Transverse colon (tissue), 4 donors: ENCODE measurements around the gene BRMS1. TPM values are rescaled to one million over a fixed set of nuclear protein-coding genes. Genes with fewer than 3 reads are reported as not detected.
"Not testable (repeated sequence)": the region's sequence is repeated elsewhere in the genome, so short reads cannot be mapped to it uniquely, and the experiment has no call there.

Source experiments
- DNase-seq: peaks from one replicate; pipeline ENCODE4 v3.0.0-alpha.2; 2019
- H3K27ac ChIP-seq, 4 donors: fragments of 200-600 bp; sonication (generic); 2 replicates each; pipeline ENCODE4 v1.5.1; 2016 to 2018; ENCODE audit warnings: inconsistent platforms in 4 of 4
- H3K27me3 ChIP-seq: fragments of 200-600 bp; sonication (generic); 2 replicates; pipeline ENCODE4 v1.5.1; 2017; ENCODE audit warnings: inconsistent platforms
- H3K36me3 ChIP-seq, 4 donors: fragments of 200-600 bp; sonication (generic); 2 replicates each; pipeline ENCODE4 v1.5.1; 2017 to 2019; ENCODE audit warnings: inconsistent platforms in 4 of 4
- H3K4me1 ChIP-seq, 4 donors: fragments of 200-600 bp; sonication (generic); 2 replicates each; pipeline ENCODE4 v1.5.1; 2017 to 2020; ENCODE audit warnings: inconsistent platforms in 4 of 4
- H3K4me3 ChIP-seq, 4 donors: fragments of 200-600 bp; sonication (generic); 1 replicate in 1 of 4; 2 replicates in 3 of 4; pipeline versions ENCODE4 v1.5.1 to v1.6.1; 2017 to 2019; ENCODE audit warnings: inconsistent platforms in 4 of 4
- H3K9me3 ChIP-seq, 2 donors: fragments of 200-600 bp; sonication (generic); 2 replicates each; pipeline ENCODE4 v1.5.1; 2017 to 2019; ENCODE audit warnings: inconsistent platforms in 2 of 2
- EP300 ChIP-seq: sonication (generic); formaldehyde crosslinking; IDR thresholded peaks from one replicate; pipeline ENCODE4 v1.6.1; 2017; ENCODE audit warnings: antibody characterized with exemption, low read depth
- POLR2A ChIP-seq: fragments of 450-650 bp; IDR thresholded peaks from one replicate; pipeline ENCODE4 v1.6.1; 2016; ENCODE audit warnings: antibody characterized with exemption, mild to moderate bottlenecking, moderate library complexity
- POLR2AphosphoS5 ChIP-seq, 3 donors: sonication (generic); formaldehyde crosslinking; IDR thresholded peaks; one replicate each; pipeline ENCODE4 v1.6.1; 2016; ENCODE audit warnings: antibody characterized with exemption in 3 of 3
- WGBS, 2 donors: methylation state at CpG; one replicate each; pipeline ENCODE4 v1.1.5; 2018; ENCODE audit warnings: low coverage in 1 of 2; 5-methylcytosine and 5-hydroxymethylcytosine counted together
- in situ Hi-C, 4 donors: fragments of 200-750 bp; cut with MboI; loops; one replicate each; pipeline versions ENCODE4 v1.15.0 to v1.15.1; 2017; ENCODE audit warnings: low sequenced_read_pairs in 3 of 4, low pct_ligation_motif_present in 1 of 4, low pct_unique_long_range_greater_than_20kb in 1 of 4
- intact Hi-C: fragments of 100-400 bp; cut with DNase I; formaldehyde crosslinking; loops from one replicate; pipeline ENCODE4 v1.15.1; 2023; ENCODE audit warnings: low total_unique reads
- total RNA-seq, 4 donors: library from RNA; depleted of rRNA; stranded (reverse); fragments of >200 nt; gene quantifications; one replicate each; pipeline ENCODE4 v1.1.0, GENCODE V29; 2016
- TF ChIP-seq, protein P1 (sequence below), 5 experiments: fragments of 200-600 bp in 3 of 5; fragments of 450-650 bp in 2 of 5; sonication (generic) in 3 of 5; IDR thresholded peaks; 1 replicate in 2 of 5; 2 replicates in 3 of 5; pipeline ENCODE4 v1.5.1; 2016 to 2017; ENCODE audit warnings: antibody characterized with exemption in 5 of 5, inconsistent platforms in 3 of 5, mild to moderate bottlenecking in 2 of 5, moderate library complexity in 1 of 5

Gene BRMS1
- total RNA-seq, 4 donors from 2014 or later = 34.0 to 178 (median 63.1) TPM

DNA sequence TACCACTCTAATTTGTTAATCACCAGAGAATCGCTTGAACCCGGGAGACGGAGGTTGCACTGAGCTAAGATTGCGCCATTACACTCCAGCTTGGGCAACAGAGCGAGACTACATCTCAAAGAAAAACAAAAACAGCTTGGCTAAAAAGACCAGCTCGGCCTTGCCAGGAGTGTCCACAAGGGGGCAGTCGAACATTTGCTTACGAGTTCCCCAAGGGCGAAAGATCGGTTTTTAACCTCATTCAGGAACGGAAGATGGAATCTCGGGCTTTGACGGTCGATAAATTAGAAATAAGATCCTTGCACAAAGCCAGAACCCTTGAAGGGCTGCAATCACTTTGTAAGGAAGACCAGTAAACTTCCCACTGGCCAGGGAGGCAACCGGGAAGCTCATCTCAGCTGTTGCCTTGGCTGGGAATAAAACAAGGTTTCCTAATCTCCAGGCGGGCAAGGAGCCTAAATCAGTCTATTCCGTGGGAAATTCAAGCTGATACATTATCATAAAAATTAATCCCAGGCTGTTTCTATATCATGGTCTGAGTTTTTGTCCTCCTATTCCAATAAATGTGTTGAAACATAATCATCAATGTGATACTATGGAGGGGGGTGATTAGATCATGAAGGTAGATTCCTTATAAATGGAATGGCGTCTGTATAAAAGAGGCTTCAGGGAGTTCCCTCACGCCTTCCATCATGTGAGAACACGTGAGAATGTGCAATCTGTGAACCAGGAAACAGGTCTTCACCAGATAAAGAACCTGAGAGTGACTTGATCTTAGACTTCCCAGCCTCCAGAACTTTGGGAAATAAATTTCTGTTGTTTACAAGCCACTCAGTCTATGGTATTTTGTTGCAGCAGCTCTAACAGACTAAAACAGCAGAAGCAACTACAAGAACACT, 41.5 kb upstream of the BRMS1 start:
- intact Hi-C loops (no loop called here), in situ Hi-C loops (loop anchor here in 1 of 4 donors (10.0 kb wide), 1 partner anchor 82 kb away; no protein-coding TSS in a partner anchor)
- Histone ChIP-seq H3K27ac (no peak overlapping the region), H3K9me3 (no peaks in the 10 kb centered on the region), H3K4me1 (peaks cover 0 to 12% (median 0%) of the 10 kb centered on the region in 4 donors), H3K4me3 (peak overlapping the region in 2 of 4 donors; percentile 9 to 34), H3K27me3 (peaks cover 14% of the 10 kb centered on the region), H3K36me3 (no peaks in the 10 kb centered on the region)
- peak; percentile 88 for DNase-seq
- TF ChIP-seq EP300 = no peak
- no peak for TF ChIP-seq POLR2A
- TF ChIP-seq, protein P1, sequence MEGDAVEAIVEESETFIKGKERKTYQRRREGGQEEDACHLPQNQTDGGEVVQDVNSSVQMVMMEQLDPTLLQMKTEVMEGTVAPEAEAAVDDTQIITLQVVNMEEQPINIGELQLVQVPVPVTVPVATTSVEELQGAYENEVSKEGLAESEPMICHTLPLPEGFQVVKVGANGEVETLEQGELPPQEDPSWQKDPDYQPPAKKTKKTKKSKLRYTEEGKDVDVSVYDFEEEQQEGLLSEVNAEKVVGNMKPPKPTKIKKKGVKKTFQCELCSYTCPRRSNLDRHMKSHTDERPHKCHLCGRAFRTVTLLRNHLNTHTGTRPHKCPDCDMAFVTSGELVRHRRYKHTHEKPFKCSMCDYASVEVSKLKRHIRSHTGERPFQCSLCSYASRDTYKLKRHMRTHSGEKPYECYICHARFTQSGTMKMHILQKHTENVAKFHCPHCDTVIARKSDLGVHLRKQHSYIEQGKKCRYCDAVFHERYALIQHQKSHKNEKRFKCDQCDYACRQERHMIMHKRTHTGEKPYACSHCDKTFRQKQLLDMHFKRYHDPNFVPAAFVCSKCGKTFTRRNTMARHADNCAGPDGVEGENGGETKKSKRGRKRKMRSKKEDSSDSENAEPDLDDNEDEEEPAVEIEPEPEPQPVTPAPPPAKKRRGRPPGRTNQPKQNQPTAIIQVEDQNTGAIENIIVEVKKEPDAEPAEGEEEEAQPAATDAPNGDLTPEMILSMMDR (IDR thresholded peaks at IDR 0.05) = peak; percentile 84 to 97 (median 95)
- no peak for TF ChIP-seq POLR2AphosphoS5 (IDR thresholded peaks at IDR 0.05)
- WGBS, 2 donors = 7 to 24% methylated on average over 5 to 20 of the region's 20 CpGs

DNA sequence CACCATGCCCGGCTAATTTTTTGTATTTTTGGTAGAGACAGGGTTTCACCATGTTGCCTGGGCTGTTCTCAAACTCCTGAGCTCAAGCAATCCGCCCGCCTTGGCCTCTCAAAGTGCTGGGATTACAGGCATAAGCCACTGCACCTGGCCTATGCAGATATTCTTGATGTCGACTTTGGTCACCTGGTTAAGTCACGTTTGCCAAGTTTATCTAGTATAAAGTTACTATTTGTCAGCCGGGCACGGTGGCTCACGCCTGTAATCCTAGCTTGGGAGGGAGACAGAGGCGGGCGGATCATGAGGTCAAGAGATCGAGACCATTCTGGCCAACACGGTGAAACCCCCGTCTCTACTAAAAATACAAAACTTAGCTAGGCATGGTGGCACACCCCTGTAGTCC, 39.4 kb upstream of the BRMS1 start:
- H3K9me3 ChIP-seq, H3K27me3 ChIP-seq, intact Hi-C loops, H3K4me3 ChIP-seq, DNase-seq, H3K36me3 ChIP-seq, H3K27ac ChIP-seq: not testable (repeated sequence)
- 59 to 67% methylated on average over 5 to 13 of the region's 13 CpGs for WGBS, 2 donors
- peaks cover 0 to 12% (median 0%) of the 10 kb centered on the region in 4 donors for H3K4me1 ChIP-seq
- in situ Hi-C loops = loop anchor here in 1 of 4 donors (10.0 kb wide), 1 partner anchor 80 kb away; no protein-coding TSS in a partner anchor

DNA sequence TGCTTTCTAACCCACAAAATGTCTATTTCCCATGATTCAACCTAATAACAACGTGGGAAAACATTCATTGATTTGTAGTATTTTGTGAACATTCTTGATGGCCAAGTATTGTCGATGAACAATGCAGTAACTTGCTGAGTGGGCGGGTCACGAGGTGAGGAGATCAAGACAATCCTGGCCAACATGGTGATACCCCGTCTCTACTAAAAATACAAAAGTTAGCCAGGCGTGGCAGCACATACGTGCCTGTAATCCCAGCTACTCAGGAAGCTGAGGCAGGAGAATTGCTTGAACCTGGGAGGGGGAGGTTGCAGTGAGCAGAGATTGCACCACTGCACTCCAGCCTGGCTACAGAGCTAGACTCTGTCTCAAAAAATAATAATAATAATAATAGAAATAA, 35.4 kb upstream of the BRMS1 start:
- H3K36me3 ChIP-seq, H3K9me3 ChIP-seq, DNase-seq, H3K4me1 ChIP-seq, H3K27ac ChIP-seq, intact Hi-C loops, H3K4me3 ChIP-seq: not testable (repeated sequence)
- peaks cover 19% of the 10 kb centered on the region for H3K27me3 ChIP-seq
- in situ Hi-C loops = loop anchor here in 1 of 4 donors (10.0 kb wide), 1 partner anchor 75 kb away; no protein-coding TSS in a partner anchor
- 20 to 22% methylated on average over 1 to 7 of the region's 7 CpGs for WGBS, 2 donors

DNA sequence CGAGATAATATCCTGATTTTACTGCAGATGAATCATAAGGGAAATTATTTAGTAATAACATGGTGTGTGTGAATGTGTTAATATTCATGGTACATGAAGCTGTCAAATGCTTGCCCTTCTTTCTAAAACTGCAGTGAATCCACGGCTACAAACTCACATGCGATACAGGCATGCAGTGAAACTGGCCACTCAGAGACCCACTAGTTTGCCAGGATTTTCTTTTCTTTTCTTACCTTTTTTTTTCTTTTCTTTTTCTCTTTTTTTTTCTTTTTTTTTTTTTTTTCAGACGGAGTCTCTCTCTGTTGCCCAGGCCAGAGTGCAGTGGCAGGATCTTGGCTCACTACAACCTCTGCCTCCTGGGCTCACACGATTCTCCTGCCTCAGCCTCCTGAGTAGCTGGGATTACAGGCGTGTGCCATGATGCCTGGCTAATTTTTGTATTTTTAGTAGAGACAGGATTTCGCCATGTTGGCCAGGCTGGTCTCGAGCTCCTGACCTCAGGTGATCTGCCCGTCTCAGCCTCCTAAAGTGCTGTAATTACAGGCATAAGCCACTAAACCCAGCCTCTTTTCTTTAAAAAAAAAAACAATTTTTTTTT, 28.9 kb upstream of the BRMS1 start:
- H3K9me3 ChIP-seq, H3K4me3 ChIP-seq, DNase-seq, H3K36me3 ChIP-seq, H3K27ac ChIP-seq, intact Hi-C loops, in situ Hi-C loops: not testable (repeated sequence)
- peaks cover 0 to 28% (median 17%) of the 10 kb centered on the region in 4 donors for H3K4me1 ChIP-seq
- peaks cover 41% of the 10 kb centered on the region for H3K27me3 ChIP-seq
- 76 to 79% methylated on average over 3 to 9 of the region's 9 CpGs for WGBS, 2 donors

DNA sequence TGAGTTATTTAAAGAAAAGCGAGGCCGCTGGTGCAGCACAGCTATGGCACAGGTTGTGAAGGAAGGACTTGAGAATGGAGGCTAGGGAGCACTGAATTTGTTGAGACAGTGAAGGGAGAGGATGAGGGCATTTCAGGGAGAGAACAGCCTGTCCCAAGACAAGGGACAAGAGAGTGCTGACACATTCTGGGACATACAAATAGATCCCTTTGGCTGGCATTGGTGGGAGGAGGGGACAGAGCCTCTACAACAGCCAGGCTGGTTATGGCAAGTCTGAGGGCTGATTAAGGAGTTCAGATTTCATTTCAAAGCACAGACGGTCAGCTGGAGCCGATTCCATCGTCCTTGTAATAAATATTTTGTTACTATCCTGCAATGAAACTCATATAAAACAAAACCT, 28.4 kb upstream of the BRMS1 start:
- peaks cover 41% of the 10 kb centered on the region for H3K27me3 ChIP-seq
- no peak overlapping the region for H3K4me3 ChIP-seq
- no peaks in the 10 kb centered on the region for H3K9me3 ChIP-seq
- H3K36me3 ChIP-seq = no peaks in the 10 kb centered on the region
- no peak overlapping the region for H3K27ac ChIP-seq
- DNase-seq = no peak
- intact Hi-C loops = no loop called here
- peaks cover 0 to 28% (median 17%) of the 10 kb centered on the region in 4 donors for H3K4me1 ChIP-seq
- 54% methylated on average over 5 of the region's 5 CpGs for WGBS, 2 donors
- TF ChIP-seq, protein P1 (IDR thresholded peaks at IDR 0.05) = no peak
- TF ChIP-seq EP300 (no peak), POLR2AphosphoS5 (IDR thresholded peaks at IDR 0.05) (no peak), POLR2A (no peak)
- in situ Hi-C loops = no loop called here
